NK-92 treated with Interleukin-12 subunit alpha and Interleukin-12 subunit beta, amount 100 ng/mL, for 24 hours (cell line): ENCODE measurements around the gene LSP1.

Source experiments
- DNase-seq: peaks from one replicate; lab custom pipeline; 2025; lab: John Stamatoyannopoulos, UW

Gene LSP1

DNA sequence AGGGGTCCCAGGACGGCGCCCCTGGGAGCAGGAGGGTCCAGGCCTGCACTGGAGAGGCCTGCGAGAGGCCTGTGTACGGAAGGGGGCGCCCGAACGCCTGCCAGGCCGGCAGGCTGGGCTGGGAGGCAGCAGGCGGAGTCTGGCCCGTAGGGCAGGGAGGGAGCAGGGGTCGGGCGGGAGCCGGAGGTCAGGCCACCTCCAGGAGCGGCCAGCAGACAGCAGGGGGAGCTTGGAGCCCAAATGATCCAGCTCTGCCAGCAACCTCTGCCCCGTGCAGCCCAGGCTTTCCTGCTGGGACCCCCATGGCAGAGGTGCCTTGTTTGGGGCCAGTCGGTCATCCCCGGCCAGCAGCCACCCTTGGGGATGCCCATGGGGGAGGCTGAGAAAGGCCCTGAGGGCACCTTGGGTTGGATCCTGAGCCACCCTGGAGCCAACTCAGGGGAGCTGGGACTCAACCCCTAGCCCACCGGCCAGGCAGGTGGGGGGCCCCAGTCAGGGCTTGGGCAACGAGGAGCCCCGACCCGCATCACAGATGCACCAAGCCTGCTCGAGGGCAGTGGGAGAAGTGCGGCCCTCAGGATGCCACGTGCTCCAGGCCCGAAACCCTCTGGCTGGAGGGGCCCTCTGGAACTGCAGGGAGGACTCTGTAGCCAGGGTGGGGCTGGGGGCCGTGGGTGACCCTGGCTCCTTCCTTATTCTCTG lies 27.7 kb upstream of the LSP1 start:
- no peak for DNase-seq

DNA sequence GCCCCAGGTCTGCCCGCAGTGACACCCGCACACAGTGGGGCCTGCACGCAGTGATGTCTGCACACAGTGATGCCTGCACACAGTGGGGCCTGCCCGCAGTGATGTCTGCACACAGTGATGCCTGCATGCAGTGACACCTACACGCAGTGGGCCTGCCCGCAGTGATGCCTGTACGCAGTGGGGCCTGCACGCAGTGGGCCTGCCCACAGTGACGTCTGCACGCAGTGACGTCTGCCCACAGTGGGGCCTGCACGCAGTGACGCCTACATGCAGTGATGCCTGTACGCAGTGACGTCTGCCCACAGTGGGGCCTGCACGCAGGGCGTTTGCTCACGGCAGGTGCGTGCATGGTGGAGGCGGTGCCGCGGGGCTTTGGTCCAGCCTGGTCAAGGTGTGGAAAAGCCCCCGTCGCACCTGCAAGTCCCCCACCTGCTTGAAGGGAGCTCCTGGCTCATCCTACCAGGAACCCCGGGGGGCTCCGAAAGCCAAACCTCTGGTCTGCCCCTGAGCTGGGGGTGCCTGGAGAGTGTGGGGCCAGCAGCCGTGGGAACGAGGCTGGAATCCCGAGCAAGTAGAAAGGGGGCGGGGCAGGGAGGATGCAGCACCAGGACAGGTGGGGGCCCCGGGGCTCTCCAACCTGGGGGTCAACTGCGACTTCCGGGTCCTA lies 27.0 kb upstream of the LSP1 start:
- no peak for DNase-seq

DNA sequence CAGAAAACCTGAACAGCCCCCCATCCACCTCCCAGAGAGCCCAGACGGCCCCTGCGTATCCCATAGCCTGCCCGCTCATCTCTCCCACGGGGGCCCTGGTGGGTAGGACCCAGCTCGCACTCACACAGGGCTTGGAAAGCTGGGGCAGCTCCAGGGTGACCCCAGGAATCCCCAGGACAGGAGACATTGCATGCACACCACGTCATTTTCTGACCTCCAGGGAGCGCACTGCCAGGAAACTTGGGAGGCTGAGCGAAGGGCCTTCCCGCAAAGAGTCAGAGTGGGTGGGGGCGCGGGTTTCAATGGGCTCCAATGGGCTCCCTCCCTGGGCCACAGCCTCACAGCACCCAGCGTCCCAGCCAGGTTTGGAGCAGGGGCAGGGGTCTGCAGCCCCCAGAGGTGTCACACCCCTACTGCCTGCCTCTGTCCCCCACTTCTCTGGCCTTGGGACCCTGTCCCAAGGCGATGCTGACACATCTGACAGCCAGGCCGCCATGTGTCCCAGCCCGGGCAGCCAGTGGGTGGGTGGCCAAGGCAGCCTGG lies 26.3 kb upstream of the LSP1 start:
- no peak for DNase-seq

DNA sequence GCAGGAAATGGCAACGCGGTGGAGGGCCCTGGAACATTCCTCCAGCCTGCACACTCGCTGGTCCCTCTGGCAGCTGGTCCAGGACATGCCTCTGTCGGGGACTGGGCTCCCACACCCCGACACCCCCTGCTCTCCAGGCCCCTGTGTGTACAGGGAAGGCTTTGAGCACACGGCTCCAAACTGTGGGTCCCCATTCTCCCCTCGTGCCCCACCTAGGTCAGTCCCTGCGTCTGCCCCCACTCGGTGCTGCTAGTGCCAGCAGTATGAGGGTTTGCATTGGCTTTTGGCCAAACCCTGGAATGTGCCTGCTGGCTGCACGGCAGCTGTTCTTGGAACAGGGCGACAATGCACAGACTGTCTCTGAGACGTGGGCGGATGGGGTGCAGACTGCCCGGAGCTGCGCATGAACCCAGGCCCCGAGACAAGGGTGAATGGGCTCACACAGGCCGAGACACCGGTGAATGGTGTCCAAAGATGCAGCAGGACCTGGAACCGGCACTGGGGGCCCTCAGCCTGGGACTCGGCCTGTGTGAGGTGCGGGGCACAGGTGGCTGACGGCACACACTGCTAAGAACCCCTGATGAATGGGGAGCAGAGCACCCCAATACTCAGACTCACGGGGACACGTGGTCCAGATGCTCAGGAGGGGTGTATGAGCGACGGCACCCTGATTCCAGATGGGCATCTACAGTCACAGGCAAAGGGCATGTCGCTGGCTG lies 25.6 kb upstream of the LSP1 start:
- DNase-seq = no peak

DNA sequence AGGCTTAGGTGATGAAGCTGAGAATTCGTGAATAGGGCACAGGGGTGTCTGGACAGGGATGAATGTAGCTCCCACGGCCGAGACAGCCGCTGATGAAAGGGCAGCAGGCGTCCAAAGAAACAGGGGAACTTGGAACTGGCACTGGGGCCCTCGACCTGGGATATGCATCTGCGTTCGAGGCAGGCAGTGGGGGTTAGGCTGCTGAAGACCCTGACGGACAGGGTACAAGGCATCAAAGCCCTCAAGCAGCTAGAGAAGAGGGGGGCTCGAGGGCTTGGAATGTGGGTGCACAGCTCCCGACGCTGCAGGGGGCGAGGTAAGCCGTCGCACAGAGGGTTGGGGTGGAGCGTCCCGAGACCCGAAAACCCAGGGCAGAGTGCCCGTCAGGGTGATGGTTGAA lies 25.0 kb upstream of the LSP1 start:
- DNase-seq = no peak

DNA sequence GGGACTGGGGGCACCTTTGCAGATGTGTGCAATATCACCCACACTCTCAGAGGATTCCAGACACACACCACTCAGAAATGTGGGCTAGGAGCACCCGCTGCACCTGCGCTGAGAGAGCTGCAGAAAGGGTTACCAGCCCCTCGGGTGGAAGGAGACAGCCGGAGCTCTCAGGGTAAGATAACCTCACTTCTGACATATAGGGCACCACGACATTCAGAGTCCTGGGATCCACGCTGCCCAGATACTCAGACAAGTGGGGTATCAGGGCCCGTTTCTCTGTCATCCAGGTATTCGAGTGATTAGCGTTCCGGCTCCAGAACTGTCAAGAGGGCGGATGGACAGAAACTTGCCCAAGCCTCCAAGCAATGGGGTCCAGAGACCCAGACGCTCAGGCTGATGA lies 24.3 kb upstream of the LSP1 start:
- DNase-seq = no peak

DNA sequence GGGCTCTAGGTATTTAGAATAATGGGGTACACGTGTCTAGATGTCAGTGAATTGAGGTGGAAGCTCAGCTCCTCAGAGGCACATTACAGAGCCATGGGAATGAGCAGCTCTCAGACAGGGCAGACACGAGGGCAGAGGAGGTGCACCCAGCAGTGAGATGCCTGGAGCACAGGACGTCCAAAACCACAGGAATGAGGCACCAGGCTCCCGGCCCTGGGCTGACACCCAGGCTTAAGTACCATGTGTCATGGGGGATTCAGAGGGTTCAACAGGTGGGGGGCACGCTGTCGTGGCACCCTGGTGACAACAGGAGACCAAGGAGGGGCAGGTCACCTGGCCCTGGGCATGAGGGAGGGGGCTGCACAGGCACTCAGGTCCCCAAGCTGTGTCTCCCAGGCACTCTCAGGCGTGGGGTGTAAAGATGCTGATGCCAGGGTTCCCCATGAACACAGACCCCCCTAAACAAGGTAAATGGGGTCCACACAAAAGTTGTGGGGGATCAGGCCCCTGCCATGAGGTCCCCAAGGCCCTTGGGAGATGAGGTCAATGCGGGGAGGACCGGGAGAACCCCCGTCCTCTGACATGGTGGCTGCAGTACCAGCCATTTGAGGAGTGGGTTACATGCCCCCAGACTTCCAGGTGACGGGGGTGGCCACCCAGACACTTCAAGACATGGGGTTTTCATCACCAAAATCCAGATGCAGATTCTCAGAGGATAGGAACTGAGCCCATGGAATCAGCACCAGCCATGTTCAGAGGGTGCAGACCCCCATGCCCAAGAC lies 23.7 kb upstream of the LSP1 start:
- DNase-seq = no peak

DNA sequence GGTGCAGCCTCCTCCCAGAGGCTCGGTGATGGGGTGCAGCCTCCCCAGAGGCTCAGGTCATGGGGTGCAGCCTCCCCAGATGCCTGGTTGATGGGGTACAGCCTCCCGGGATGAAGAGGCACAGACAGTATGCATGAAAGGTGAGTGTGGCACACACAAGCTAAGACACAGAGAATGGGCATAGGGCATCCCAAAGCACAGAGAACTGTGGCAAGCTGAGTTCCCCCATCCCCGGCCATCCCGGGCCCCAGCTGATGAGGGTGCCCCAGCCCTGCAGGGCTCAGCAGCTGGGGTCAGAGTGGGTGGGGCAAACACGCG lies 22.9 kb upstream of the LSP1 start:
- DNase-seq = no peak

DNA sequence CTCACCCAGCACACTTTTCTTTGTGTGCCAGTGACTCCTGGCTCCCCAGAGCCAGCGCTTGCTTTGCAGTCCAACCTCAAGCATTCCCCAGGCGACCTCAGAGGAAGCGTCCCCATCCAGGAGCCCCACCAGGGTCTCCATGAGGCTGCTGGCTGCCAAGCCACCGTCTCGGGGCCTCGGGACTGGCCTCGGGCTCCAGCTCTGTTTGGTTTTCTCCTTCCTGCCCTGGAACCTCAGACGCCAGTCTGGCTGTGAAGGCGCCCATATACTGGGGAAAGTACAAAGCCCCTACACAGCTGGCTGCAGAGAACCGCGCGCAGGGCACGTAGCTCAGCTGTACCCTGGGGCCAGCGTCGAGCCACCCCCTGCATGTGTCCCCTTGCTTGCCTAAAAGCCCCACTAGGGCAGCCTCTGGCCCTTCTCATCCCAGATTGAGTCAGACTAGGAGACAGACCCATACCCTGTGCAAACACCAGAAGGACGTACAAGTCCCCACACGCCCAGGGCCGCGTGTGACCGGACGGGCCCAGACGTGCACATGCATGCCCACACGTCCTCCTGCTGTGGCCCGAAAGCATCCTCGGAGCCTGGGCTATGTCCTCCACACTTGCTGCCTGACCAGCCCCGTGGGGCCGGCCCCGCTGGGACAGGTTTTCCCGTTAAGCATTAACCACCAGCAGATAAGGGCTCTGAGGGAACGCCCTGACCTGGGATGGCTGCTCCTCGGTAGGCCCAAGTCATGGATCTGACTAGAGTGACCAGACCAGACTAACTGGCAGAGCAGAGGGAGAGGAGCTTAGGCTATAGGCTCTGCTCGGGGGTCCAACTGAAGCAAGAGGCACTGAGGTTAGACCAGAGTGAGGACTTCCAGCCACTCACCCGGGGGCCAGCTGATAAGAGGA lies 22.3 kb upstream of the LSP1 start:
- DNase-seq = no peak

DNA sequence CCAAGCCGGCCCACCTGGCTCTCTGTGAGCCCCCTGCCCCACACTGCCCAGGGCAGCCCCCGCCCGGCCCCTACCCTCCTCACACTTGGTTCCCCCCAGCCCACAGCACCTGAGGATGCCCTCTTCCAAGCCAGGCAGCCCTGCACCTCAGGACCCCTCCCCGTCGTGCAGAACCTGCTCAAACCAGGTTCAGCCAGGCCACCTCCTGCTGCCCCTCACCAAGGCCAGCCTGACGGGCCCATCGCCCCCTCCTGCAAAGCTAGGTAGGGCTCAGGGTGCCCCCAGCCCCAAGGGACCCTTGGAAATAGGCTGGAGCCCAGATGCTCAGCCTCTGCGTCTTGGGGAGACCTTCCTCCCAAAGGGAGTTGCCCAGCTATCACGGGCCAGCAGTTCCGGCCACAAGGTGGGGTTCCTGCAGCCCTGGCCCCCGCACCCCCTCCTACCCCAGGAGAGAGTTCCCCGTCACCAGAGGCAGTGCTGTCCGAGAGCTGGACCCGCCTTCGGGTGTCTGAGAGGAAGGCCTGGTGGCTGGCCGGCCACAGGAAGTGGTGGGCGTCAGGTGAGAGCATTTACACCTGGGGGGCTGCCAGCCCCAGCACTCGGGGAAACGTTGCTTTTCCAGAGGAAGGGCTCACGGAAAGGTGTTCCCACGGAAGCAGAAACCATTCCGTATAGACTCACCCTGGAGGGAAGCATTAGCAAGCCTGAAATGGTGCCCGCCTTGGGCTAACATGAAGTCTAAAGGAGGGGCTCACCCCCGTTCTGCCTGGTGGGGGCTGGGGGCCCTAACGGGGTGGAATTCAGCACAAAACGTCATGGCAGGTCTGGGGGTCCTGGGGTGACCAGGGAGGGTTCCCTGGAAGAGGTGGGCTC lies 21.3 kb upstream of the LSP1 start:
- DNase-seq = no peak

DNA sequence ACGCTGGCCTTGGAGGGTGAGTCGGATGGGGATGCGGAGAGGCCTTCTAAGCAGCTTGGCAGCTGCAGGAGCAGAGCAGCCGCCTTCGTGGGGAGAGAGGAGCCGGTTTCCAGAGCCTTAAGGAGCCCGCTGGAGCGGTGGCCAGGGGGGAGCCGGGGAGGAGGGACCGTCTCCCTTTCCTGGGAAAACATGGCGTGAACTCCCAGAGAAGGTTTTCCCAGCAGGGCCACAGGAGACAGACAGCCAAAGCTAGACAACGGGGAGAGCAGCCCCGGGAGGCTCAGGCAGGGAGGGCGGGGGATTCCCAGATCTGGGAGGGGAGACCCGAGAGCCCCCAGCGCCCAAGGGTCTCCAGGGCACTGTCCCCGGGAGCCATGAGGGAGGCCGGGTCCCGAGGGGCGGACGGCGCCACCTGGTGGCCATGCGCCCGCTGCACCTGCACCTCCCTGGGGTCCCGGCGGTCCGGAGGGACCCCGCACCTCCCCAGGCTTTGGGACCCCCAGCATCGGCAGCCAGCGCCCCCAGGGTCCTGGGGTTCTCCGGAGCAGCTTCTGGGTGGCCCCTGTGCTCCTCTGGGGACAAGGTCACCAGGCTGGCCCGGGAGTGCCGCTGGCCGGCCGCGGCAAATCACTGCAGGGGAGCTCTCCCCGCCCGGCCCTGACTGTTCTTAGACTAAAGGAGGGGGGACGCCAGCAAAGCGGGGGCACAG lies 20.5 kb upstream of the LSP1 start:
- peak; percentile 47 for DNase-seq

DNA sequence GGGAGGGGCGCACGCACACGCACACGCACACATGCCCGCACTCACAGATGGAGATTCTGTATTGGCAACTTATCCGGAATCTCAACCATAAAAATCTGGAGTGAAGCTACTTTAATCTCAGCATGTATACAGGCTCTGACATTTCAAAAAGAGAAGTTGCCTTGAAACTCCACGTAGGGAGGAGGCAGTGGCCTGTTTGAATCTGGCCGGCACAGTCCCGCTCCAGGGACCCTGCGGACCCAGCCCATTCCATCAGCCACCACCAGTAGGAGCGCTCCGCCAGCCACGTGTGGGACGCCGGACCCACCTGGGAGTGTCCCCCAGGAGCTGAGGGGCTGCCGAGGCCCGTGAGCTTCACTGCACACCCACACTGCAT lies 20.0 kb upstream of the LSP1 start:
- DNase-seq = no peak

DNA sequence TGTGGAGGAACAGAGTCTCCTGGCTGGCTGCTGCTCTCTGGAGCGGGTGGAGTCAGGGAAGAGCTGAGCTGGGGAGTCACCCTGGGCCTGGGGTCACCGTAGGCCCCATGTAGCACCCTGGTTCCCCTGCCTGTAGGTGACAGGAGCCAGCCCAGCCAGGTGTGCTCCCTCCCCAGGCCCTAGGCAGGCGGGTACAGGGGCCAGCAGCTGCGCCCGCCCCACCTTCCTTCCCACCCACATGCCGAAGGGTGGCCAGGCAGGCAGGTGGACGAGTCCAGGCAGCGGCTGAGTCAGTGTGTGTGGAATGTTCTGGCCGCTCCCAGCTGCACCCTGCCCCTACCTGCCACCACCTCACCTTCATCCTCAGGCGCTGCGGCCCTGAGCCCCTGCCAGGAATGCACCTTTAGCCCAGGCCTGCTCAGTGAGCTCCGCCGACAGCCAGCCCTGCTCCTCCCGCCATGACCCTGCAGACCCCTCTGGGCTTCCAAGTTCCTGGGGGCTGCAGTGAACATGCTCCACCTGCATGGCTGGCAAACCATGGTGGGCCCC lies 18.7 kb upstream of the LSP1 start:
- no peak for DNase-seq

DNA sequence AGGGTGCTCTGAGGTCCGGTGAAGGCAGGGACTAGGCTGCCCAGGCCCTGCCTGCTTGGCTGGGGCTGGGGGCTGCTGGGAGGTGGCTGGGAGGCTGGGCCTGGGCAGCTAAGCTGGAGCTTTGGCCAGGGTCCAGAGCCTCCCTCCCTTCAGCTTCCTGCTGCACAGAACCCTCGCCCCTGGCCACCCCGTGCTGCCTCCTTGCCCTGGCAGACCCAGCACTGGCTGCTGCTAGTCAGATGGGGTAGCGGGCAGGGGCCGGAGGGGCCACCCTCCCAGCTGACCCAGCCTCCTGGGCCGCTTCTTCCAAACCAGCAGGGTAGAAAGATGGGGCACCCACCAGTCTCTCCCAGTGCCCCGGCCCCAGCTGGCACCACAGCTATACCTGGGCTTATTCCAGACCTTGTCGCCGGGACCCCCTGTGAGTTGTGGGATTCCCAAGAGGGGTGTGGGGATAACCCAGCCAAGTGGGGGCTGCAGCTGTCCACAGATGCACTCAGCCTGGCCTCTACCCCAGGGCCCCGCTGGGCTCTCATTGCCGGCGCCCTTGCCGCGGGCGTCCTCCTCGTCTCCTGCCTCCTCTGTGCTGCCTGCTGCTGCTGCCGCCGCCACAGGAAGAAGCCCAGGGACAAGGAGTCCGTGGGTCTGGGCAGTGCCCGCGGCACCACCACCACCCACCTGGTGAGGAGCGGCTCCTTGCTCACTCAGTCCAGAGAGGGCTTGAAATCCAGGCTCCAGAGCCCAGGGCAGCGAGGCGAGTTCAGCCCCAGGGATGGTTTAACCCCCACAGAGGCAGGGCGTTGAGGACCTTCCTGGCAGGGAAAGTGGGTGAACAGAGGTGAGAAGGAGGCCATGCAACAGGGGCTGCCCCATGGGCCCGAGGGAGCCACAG lies 17.9 kb upstream of the LSP1 start, which contains the start of gene SYT8:
SYT8 (plus strand) TSS at position 212 of the 892 bp plus-strand sequence; CDS start at position 328, 116 bp downstream.
- DNase-seq = no peak

DNA sequence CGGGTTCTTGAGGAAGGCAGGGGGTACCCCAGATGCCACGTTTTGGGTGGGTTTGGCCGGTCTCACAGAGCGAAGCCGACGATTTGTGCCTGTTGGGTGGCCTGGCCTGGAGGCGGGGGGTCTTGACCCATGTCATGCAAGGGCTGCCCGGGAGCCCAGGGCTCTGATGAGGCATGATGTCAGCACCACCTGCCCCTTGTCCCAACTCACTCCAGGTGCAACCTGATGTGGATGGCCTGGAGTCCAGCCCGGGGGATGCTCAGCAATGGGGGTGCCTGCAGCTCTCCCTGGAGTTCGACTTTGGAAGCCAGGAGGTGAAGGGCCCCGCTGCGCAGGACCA lies 17.2 kb upstream of the LSP1 start:
- DNase-seq = no peak

DNA sequence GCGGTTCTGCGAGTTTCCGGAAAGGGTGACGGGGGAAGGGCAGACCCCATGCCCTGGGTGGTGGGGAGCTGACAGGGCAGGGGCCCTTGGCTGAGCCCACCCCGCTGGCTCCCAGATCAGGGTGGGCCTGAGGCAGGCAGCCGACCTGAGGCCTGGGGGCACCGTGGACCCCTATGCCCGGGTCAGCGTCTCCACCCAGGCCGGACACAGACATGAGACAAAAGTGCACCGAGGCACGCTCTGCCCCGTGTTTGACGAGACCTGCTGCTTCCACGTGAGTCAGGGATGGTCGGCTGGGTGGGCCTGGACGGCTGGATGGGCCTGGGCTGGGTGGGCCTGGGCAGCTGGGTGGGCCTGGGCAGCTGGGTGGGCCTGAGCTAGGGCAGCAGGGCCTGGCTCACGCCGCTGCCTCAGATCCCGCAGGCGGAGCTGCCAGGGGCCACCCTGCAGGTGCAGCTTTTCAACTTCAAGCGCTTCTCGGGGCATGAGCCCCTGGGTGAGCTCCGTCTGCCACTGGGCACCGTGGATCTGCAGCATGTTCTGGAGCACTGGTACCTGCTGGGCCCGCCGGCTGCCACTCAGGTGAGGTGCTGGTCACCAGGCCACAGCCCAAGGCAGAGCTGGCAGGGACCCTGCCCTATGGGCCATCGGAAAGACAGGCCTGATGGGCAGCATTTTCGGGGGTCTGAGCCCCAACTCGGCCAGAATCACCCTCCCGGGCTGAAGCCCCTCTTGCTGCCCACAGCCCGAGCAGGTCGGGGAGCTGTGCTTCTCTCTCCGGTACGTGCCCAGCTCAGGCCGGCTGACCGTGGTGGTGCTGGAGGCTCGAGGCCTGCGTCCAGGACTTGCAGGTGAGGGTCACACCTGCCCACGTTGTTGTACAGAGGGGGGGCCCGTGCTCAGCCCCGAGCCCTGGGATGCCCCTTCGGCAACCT lies 16.6 kb upstream of the LSP1 start:
- no peak for DNase-seq
